Liver (tissue), 9 donors: ENCODE measurements around the gene TBC1D14. TPM values are rescaled to one million over a fixed set of nuclear protein-coding genes. Genes with fewer than 3 reads are reported as not detected.

Source experiments
- DNase-seq: peaks from one replicate; pipeline ENCODE4 v3.0.0-alpha.2; 2017; ENCODE audit warnings: low spot score
- H3K27ac ChIP-seq, 2 donors: one replicate each; pipeline ENCODE4 v1.7.0; 2013; ENCODE audit warnings: inconsistent platforms in 2 of 2, low read length in 2 of 2, control low read depth in 1 of 2, low read depth in 1 of 2, mild to moderate bottlenecking in 1 of 2
- H3K27me3 ChIP-seq, 4 donors: one replicate each; pipeline versions ENCODE4 v1.6.1 to v1.7.0; 2013; ENCODE audit warnings: low read length in 3 of 4, inconsistent platforms in 1 of 4, mild to moderate bottlenecking in 1 of 4, moderate library complexity in 1 of 4; ENCODE audit not compliant: control insufficient read depth in 4 of 4, insufficient read depth in 4 of 4
- H3K36me3 ChIP-seq, 4 donors: one replicate each; pipeline versions ENCODE4 v1.6.1 to v1.7.0; 2013; ENCODE audit warnings: low read length in 3 of 4, mild to moderate bottlenecking in 3 of 4, low read depth in 1 of 4, moderate library complexity in 1 of 4; ENCODE audit not compliant: control insufficient read depth in 4 of 4, insufficient read depth in 3 of 4
- H3K4me1 ChIP-seq, 4 donors: one replicate each; pipeline versions ENCODE4 v1.6.1 to v1.7.0; 2013; ENCODE audit warnings: low read length in 3 of 4, mild to moderate bottlenecking in 3 of 4, moderate library complexity in 1 of 4; ENCODE audit not compliant: control insufficient read depth in 4 of 4, insufficient read depth in 4 of 4
- H3K4me3 ChIP-seq, 3 donors: one replicate each; pipeline versions ENCODE4 v1.6.1 to v1.7.0; 2013; ENCODE audit warnings: low read length in 3 of 3, control low read depth in 1 of 3, low read depth in 1 of 3, mild to moderate bottlenecking in 1 of 3
- H3K9ac ChIP-seq, 2 donors: one replicate each; pipeline ENCODE4 v1.7.0; 2013; ENCODE audit warnings: low read length in 2 of 2, mild to moderate bottlenecking in 2 of 2, moderate library complexity in 2 of 2, control low read depth in 1 of 2, low read depth in 1 of 2
- H3K9me3 ChIP-seq, 4 donors: one replicate each; pipeline versions ENCODE4 v1.6.1 to v1.7.0; 2013; ENCODE audit warnings: low read length in 3 of 4; ENCODE audit not compliant: control insufficient read depth in 4 of 4
- CTCF ChIP-seq: fragments of 150-350 bp; IDR thresholded peaks from 2 replicates; pipeline ENCODE4 v1.5.1; 2017; ENCODE audit warnings: improper control_type of control experiment, low read depth, low read length; ENCODE audit not compliant: missing input control
- FOXA1 ChIP-seq: IDR thresholded peaks from 2 replicates; pipeline ENCODE4 v1.6.1; 2016; ENCODE audit warnings: antibody characterized with exemption
- HNF4A ChIP-seq, 2 donors: conservative IDR thresholded peaks; 2 replicates each; pipeline ENCODE4 v1.6.1; 2016; ENCODE audit warnings: antibody characterized with exemption in 2 of 2, mild to moderate bottlenecking in 2 of 2
- JUND ChIP-seq, 2 donors: IDR thresholded peaks; 2 replicates each; pipeline ENCODE4 v1.6.1; 2016; ENCODE audit warnings: antibody characterized with exemption in 2 of 2
- NR2F2 ChIP-seq: IDR thresholded peaks from 2 replicates; pipeline ENCODE4 v1.6.1; 2016; ENCODE audit warnings: antibody characterized with exemption
- RAD21 ChIP-seq, 2 donors: IDR thresholded peaks; 2 replicates each; pipeline ENCODE4 v1.6.1; 2016; ENCODE audit warnings: antibody characterized with exemption in 2 of 2, mild to moderate bottlenecking in 2 of 2
- REST ChIP-seq: IDR thresholded peaks from 2 replicates; pipeline ENCODE4 v1.6.1; 2016; ENCODE audit warnings: antibody characterized with exemption, mild to moderate bottlenecking
- RXRA ChIP-seq, 2 donors: IDR thresholded peaks; 2 replicates each; pipeline ENCODE4 v1.6.1; 2017 to 2018; ENCODE audit warnings: antibody characterized with exemption in 2 of 2, mild to moderate bottlenecking in 1 of 2
- SP1 ChIP-seq: IDR thresholded peaks from 2 replicates; pipeline ENCODE4 v1.6.1; 2018; ENCODE audit warnings: antibody characterized with exemption, mild to moderate bottlenecking
- TAF1 ChIP-seq: conservative IDR thresholded peaks from 2 replicates; pipeline ENCODE4 v1.6.1; 2016; ENCODE audit warnings: antibody characterized with exemption, mild to moderate bottlenecking
- YY1 ChIP-seq: IDR thresholded peaks from 2 replicates; pipeline ENCODE4 v1.6.1; 2016; ENCODE audit warnings: antibody characterized with exemption, mild to moderate bottlenecking
- WGBS: extraction: QIAGEN DNeasy Blood & Tissue Kit; methylation state at CpG from one replicate; pipeline ENCODE4 v1.1.7; 2013; 5-methylcytosine and 5-hydroxymethylcytosine counted together
- polyA plus RNA-seq, 2 donors: library from polyadenylated mRNA; stranded (reverse) in 1 of 2; unstranded in 1 of 2; fragments of 200-250 nt in 1 of 2; fragments of >200 nt in 1 of 2; fragmentation: Nextera tagmentation in 1 of 2; extraction: Ambion mirVana in 1 of 2; gene quantifications; one replicate each; pipeline versions ENCODE4 v1.2.1 to v1.2.3, GENCODE V29; 2013 to 2015
- total RNA-seq, 2 donors: library from RNA; depleted of rRNA; stranded (reverse); fragments of >200 nt; gene quantifications; one replicate each; pipeline ENCODE4 v1.2.3, GENCODE V29; 2014
- TF ChIP-seq, protein P1 (sequence below): IDR thresholded peaks from 2 replicates; pipeline ENCODE4 v1.6.1; 2016; ENCODE audit warnings: antibody characterized with exemption
- TF ChIP-seq, protein P2 (sequence below): IDR thresholded peaks from 2 replicates; pipeline ENCODE4 v1.6.1; 2016; ENCODE audit warnings: antibody characterized with exemption
- donor health status: healthy.
- donor health status: healthy.
- donor health status: healthy.
- donor health status: healthy.
- donor health status: healthy.

The TBC1D14 gene
- total and polyA plus RNA-seq, 4 donors: 10.0 to 45.2 (median 22.7) TPM

DNA sequence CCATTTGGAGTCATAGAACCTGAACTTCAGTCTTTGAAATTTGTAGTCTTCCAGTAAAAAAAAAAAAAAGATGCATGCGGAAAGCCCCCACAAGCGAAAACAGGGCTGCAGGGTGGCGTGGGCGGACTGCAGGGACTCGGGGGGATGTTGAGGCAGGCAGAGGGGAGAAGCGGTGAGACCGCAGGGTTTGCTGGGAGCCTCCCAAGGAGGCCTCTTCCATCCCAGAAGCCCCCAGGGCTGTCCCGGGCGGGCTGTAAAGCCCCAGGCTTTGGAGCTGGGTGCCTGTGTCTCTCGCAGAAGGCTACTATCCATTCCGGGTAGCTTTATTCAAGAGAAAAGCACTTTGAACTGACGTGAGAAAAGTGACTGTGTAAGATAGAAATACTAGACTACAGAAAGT is 86.9 kb downstream of the TBC1D14 start:
- 98% methylated on average over 12 of the region's 12 CpGs for WGBS
- no peak for TF ChIP-seq REST
- no peak for TF ChIP-seq RXRA (IDR thresholded peaks at IDR 0.05)
- TF ChIP-seq, protein P1, sequence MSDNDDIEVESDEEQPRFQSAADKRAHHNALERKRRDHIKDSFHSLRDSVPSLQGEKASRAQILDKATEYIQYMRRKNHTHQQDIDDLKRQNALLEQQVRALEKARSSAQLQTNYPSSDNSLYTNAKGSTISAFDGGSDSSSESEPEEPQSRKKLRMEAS: no peak

DNA sequence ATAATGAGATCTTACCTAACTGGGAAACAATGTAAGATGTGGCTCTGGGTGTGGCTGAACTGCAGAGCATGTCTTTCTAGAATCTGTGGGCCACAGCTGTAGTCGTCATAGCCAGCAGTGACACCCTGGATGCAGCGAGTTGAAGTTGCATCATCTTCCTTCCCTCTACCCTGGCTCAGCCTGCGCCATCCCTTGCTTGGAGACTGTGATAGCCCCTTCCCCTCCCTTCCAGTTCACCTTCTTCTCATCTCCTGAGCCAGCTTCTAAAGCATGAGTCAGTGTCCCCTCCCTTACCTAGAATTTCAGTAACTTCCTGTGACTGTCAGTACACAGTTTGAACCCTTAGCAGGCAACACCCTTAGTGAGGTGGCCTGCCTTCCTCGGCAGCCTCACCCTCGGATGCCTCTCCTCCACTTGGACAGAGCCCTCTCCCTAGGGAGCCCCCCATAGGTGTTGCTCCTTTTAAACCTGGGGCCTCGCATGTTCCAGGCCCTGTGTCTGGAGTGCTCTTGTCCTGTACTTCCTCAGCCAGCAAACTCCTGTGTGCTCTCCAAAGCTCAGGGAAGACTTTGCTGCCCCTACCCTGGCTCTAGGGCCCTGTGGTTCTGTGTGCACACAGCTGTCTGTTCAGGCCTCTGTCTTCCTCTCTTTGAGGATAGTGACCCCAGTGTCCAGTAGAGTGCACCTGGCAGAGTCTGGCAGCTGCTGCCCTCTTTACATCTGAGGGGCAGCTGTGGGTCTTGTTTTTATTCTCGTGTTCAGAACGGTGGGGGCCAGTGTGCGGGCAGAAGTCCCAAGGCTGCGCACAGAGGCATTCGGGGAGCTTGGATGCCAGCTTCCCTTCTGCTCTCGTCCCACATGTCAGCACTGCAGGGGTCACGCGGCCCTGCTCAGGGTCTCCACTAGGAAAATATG is 89.8 kb downstream of the TBC1D14 start:
- Histone ChIP-seq H3K4me1 (peaks cover 0 to 10% (median 7%) of the 10 kb centered on the region in 4 donors), H3K9me3 (no peaks in the 10 kb centered on the region), H3K4me3 (no peak overlapping the region), H3K27ac (no peak overlapping the region), H3K9ac (no peak overlapping the region), H3K36me3 (peaks cover 12 to 48% (median 35%) of the 10 kb centered on the region in 4 donors), H3K27me3 (no peaks in the 10 kb centered on the region)
- no peak for TF ChIP-seq YY1
- no peak for TF ChIP-seq SP1
- no peak for TF ChIP-seq FOXA1
- no peak for TF ChIP-seq HNF4A (conservative IDR thresholded peaks at IDR 0.05)
- TF ChIP-seq, protein P2, sequence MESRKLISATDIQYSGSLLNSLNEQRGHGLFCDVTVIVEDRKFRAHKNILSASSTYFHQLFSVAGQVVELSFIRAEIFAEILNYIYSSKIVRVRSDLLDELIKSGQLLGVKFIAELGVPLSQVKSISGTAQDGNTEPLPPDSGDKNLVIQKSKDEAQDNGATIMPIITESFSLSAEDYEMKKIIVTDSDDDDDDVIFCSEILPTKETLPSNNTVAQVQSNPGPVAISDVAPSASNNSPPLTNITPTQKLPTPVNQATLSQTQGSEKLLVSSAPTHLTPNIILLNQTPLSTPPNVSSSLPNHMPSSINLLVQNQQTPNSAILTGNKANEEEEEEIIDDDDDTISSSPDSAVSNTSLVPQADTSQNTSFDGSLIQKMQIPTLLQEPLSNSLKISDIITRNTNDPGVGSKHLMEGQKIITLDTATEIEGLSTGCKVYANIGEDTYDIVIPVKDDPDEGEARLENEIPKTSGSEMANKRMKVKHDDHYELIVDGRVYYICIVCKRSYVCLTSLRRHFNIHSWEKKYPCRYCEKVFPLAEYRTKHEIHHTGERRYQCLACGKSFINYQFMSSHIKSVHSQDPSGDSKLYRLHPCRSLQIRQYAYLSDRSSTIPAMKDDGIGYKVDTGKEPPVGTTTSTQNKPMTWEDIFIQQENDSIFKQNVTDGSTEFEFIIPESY: no peak
- TF ChIP-seq NR2F2: no peak
- TF ChIP-seq RAD21 (IDR thresholded peaks at IDR 0.05): no peak
- TF ChIP-seq TAF1: no peak
- TF ChIP-seq JUND (IDR thresholded peaks at IDR 0.05): no peak
- no peak for TF ChIP-seq CTCF
- no peak for DNase-seq
- 93% methylated on average over 14 of the region's 14 CpGs for WGBS

More for the DNA sequence above, 86.9 kb downstream of the TBC1D14 start:
- Histone ChIP-seq H3K4me3 (no peak overlapping the region), H3K27ac (no peak overlapping the region), H3K9me3 (no peaks in the 10 kb centered on the region), H3K9ac (no peak overlapping the region), H3K4me1 (peaks cover 0 to 31% (median 15%) of the 10 kb centered on the region in 4 donors), H3K36me3 (peaks cover 12 to 33% (median 28%) of the 10 kb centered on the region in 4 donors), H3K27me3 (no peaks in the 10 kb centered on the region)
- DNase-seq: no peak
